GM18498 (cell line): ENCODE results near the gene PPP1R27.
"Not testable (repeated sequence)": the region's sequence is repeated elsewhere in the genome, so short reads cannot be mapped to it uniquely, and the experiment has no call there.

Experiments used
- ATAC-seq: cut with Tn5 transposase; IDR thresholded peaks from one replicate; pipeline ENCODE4 v1.9.1; 2021; ENCODE audit warnings: mild to moderate bottlenecking, moderate library complexity; ENCODE audit not compliant: unreplicated experiment

The PPP1R27 gene

DNA sequence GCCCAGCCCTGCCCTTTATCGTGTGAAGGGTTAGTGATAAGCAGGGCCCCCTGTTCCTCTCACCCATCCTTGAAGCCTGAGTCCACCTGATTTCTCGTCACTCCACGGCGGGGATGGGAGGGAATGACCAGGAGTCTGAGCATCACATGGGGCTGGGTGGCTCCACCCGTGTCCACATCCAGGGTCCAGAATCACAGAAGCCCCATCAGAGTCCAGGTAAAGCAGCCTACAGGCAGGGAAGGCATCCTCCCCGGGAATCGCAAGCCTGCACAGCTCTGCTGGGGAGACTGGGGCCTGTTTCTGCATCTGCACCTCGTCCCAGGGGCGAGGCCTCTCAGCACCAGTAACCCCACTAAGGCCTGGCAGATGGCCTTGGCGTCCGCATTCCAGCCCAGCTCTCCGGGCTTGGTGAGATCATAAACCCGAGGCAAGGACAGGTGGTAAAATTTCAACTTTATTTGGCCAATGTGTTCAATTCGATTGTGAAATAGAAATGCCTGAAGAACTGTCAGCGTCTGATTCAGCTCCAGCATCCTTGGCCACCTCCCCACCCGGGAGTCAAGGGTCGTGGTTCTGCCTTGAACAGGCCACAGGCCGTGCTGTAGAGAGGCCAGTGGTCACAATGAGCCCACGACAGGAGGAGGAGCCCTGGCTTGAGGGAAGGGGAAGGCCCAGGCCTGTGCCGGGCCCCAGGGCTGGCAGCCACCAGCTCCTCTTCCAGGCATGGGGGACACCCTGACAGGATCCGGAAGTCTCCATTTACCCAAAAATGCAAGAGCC lies 8.1 kb upstream of the PPP1R27 start:
- no peak for ATAC-seq

DNA sequence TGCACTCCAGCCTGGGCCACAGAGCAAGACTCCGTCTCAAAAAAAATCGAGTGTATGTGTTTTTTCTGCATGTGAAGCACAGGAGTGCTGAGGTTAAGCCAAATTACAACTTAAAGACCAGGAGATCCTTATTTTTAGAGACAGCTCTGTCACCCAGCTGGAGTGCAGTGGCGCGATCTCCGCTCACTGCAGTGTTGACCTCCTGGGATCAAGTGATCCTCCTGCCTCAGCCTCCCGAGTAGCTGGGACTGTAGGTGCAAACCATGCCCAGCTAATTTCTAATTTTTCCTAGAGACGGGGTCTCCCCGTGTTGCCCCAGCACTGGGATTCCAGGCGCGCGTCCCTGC lies 7.5 kb upstream of the PPP1R27 start:
- no peak for ATAC-seq

DNA sequence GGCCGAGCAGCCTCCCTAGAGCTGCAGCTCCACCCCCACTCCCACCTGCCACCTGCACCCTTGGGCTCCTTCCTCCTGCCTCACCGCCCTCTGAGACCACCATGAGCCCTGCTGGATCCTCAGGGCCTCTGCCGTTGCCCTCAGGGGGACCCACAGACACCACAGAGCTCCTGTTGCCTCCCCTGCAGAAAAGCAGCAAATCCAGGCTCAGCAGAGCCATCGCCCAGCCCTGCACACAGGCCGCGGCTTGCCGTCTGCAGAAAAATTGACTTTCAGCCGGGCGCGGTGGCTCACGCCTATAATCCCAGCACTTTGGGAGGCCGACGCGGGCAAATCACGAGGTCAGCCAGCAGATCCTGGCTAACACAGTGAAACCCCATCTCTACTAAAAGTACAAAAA lies 7.0 kb upstream of the PPP1R27 start:
- no peak for ATAC-seq

DNA sequence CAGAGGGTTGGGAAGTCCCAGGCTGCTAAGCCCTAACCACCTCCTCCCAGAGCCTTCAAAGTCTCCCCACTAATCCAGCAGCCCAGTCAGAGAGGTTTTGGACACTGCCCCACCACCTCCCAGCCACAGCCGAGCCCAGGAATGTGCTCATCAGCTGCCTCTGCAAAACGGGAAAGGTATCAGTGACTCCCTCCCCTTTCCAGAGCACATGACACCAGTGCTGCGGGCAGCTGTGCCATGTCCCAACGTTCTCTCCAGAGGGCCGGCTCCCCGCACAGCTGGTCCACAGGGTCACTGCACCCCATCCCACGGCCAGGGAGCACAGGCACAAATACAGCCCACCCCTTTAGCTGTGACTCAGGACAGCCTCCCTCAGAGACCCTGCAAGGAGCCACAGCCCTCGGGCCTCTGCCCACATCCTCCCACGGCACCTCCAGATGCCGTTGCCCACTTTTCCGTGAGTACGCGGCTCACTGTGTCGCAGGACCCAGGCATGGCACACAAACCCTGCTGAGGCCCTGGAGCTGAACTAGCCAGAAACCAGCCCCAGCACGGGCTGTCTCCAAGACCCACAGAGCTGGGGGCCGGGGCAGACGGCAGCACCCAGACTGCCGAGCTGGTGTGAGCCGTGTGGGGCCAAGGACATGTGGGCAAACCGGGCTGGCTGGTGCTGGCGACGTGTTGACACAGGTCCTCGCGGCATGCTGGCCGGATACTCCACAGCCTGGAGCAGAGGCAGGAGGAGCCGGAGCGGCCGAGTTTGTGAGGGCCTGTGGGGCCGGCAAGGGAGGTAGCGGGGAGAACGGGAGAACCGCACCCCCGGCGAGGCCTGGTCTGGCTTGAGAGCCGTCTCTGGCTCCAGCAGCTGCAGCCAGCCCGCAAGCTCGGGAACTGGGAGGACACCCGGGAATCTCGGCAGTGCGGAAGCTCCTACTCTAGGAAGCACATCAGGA lies 6.3 kb upstream of the PPP1R27 start:
- ATAC-seq = no peak

DNA sequence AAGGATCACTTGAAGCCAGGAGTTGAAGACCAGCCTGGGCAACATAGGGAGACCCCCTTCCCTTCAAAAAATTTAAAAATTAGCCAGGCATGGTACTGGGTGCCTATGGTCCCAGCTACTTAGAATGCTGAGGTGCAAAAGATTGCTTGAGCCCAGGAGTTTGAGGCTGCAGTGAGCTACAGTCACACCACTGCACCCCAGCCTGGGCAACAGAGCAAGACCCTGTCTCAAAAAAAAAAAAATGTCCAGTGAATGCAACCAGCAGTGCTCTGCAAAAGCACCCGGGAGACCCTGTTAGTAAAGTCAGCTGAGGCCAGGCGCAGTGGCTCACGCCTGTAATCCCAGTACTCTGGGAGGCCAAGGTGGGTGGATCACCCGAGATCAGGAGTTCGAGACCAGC lies 5.2 kb upstream of the PPP1R27 start:
- ATAC-seq = not testable (repeated sequence)

DNA sequence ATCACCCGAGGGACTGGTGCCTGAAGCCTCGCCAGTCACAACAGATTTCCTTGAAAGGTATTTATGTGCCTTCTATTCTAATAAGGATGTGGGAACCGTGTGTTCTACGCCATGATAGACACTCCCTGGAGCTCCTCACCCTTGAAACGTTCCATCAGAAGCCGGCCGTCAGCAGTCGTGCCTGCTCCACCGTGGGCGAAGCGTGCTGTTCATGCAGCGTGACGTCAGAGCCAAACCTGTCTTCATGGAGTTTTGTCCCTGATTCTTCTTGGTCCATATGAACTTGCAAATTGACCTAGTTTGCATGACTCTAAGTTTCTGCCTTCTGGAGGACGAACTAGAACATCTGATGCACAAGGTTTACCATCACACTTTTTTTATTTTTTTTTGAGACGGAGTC lies 4.5 kb upstream of the PPP1R27 start:
- no peak for ATAC-seq

DNA sequence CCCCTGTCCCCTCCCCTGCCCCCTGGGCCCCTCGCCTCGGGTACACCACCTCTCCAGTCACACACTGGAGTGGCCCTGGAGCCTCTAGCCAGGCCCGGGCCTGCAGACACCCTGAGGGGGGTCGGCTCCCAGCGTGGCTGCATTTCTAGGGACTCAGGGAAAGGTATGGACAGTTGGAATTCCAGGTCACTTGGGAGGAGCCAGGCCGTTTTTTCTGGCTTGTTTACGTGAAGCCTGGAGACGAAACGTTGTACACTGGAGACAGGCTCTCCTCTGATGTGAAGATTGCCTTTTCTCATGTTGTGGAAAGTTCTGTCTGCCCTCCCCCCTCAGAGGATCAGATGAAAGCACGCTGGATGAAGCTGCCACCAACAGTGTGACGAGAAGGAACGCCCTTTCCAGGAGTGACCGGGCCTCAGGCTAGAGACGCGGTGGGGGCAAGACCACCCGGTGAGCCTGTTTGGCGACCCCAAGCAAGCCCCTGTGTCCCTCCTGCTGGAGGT lies 4.0 kb upstream of the PPP1R27 start:
- no peak for ATAC-seq

DNA sequence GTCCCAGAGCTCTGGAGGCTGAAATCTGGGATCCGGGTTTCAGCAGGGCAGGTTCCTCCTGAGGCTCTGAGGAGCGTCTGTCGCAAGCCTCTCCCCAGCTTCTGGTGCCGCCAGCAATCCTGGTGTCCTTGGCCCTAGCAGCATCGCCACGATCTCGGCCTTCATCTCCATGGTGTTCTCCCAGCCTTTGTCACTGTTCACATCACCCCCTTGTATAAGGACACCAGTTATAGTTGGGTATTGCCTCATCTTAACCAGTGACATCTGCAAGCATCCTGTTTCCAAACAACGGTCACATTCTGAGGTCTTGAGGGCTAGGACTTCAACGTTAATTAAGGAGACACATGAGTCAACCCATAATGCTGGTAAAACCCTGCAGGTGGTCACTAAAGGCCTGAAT lies 2.8 kb upstream of the PPP1R27 start:
- no peak for ATAC-seq

- ATAC-seq = no peak
These were observed 674 bp downstream of the PPP1R27 start for GRCh38 chr17:81833921-81834830.

DNA sequence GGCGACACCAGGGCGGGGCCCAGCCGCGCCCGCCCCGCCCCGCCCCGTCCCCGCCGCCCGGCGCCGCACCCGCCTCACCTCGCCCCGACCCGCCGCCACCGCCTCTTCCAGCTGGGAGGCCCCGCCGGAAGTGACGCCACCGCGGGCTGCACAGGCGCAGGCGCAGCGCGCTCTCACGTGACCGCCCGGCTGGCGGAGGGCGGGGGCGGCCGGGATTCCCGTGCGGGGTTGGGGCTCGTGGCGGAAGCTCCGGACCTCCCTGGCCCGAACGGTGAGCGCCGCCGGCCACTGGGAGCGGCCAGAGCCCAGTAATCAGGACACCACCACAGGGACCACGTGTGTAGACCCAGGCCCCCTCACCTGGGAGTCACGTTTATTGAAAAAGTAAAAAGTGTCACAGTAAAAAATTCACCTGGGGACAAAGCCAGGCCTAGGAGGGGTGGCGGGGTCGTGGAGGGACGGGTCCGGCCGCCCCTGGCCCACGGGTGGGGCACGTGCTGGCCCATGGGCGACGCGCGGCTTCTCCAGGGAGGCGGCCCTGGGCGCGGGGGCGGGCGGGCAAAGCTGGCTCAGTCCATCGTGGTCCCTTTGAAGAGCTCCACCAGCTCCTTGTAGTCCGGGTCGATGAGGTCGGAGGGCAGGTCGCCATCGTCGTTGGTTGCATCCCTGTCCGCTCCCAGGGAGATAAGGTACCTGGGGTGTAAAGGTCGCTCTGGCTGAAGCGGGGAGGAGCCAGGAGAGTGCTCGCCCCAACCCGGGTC lies 1.5 kb downstream of the PPP1R27 start, which contains the start of gene MCRIP1:
TSS of gene MCRIP1 (minus strand) at position 132 of the 761 bp plus-strand sequence. CDS start 8,785 bp downstream, outside the sequence.
- ATAC-seq = peak; percentile 82

DNA sequence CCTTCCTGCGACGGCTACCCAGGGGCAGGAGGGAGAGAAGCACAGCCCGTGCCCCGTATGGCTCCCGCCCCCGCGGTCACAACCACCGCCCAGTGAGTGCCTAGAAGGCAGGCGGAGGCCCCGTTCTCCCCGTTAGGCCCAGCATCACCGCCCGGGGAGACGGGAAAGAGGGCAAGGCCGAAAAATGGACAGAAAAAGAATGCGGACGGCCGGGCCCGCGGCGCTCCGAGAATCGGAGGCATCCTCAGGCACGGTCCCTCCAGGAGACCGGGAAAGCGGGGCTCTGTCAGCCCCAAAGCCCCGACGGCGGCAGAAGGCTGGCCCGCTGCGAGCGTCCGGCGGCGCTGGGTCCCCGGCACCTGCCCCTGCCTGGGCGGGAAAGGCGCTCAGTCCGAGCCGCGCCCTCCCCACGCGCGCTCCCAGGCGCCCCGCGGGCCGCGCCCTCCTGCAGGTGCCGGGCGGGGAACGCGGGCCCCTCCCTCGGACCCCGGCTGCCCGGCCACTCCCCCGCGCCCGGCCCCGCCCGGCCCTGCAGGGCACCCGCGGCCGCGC lies 2.2 kb downstream of the PPP1R27 start:
- peak; percentile 22 for ATAC-seq

DNA sequence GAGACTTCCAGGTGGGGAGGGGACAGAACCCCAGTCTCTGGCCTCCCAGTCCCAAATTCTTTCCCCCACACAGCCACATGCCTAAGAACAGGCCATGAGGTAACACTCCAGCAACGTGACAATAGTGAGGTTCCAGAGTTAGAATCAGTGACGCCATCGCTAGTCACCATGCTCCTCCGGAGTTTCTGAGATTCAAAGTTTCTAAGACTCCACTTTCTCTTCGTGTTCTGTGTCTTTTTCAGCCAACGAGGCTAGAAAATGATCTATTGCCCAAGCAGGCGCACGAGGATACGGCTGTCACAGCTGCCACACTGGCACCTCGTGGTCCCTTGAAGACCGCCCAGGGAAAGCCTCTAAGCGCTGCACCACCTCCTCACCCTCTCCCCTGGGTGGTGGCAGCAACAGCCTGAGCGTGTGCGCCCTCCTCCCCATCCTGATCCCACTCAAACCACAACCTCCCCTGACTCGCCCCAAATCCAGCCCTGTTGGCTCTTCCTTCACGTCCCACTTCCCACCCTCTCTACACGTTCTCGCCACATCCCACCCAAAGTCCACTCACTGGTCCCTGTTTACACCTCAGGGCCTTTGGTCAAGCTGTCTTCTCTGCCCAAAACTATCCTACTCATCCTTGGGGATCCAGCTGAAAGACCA lies 2.8 kb downstream of the PPP1R27 start:
- ATAC-seq = no peak

GRCh38 chr17:81831563-81831956 lies 3.3 kb downstream of the PPP1R27 start:
- no peak for ATAC-seq

- no peak for ATAC-seq
These were observed 5.0 kb downstream of the PPP1R27 start for GRCh38 chr17:81829858-81830257.

DNA sequence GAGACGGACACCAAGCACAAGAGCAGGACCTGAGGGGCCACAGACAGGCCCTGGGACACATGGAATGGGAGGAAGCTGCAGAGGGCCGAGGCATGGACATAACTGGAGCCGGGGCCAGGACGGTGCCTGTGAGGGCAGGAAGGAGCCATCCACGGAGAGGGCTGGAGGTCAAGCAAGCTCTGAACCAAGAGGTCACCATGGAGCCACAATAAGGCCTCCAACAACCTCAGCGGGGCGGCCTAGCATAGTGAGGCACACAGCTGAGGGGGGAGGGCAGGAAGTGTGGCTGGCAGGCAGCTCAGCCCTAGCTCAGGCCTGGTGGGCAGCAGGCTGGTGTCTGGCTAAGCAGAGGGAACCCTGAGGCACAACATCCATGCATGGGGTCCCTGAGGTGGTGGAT lies 6.2 kb downstream of the PPP1R27 start:
- ATAC-seq = no peak

DNA sequence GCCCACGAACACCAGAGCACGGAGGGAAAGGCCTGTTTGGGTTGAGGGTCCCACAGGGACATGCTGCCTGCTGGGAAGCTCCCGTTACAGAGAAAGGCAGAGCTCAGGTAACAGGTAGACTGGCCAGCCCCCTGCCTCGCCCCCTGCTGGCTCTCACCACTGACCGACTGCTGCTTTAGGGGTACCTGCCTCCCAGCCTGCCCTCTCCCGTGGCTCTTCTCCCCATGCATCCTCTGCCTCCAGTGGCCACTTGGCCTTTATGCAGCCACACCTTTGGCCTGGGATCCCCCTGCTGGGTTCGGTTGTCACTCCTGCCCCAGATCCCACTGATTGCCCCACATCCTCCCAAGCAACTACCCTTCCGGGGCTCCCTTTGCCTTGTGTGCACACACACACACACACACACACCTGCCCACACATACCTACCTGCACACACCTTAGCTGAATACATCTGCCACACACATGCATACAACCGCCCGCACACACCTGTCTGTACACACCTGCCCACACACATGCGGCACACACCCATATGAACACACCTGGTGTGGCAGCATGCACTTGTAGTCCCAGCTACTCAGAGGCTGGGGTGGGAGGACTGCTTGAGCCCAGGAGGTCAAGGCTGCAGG lies 8.9 kb downstream of the PPP1R27 start:
- no peak for ATAC-seq

- no peak for ATAC-seq
These were observed 10.3 kb downstream of the PPP1R27 start for GRCh38 chr17:81824595-81824994.

DNA sequence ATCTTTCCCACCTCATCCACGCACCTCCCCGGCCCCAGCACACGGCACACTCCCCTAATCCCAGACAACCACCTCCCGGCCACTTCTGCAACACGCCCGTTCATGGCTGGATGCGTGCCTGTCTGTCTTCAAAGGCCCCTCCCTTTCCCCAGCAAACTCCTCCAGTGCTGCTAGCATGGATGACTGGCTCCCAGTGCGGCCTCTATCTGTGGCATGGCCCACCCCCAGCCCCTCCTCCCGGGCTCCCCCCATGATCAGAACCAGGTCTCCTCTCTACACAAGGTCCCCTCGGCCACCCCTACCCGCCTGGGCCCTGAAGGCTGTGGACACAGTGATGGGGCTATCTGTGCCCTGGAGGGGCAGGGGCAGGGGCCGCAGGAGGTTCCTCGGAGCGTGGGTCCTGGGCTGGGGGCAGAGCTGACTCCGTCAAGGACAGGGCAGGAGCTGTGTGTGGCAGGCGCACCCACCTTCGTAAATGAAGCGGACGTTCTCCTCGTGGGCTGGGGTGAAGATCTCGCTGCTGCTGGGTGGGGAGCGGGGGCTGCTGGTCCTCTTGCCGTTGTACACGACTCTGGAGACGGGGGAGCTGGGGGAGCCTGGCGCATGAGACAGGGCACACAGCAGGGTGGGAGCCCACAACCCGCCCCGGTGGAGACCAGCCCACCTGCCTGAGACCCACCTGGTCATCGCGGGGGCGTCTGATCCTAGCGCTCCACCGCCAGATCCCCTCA lies 10.9 kb downstream of the PPP1R27 start:
- ATAC-seq = no peak
